Middle frontal gyrus (tissue), 1 donor: ENCODE measurements around the gene TTC23L.
A peak's percentile ranks its signal among the peaks of the same experiment; 100 is the strongest.

Experiments
- DNase-seq: peaks from one replicate; pipeline ENCODE4 v3.0.0-alpha.2; 2015; ENCODE audit warnings: low spot score; ENCODE audit errors: extremely low spot score

TTC23L gene

DNA sequence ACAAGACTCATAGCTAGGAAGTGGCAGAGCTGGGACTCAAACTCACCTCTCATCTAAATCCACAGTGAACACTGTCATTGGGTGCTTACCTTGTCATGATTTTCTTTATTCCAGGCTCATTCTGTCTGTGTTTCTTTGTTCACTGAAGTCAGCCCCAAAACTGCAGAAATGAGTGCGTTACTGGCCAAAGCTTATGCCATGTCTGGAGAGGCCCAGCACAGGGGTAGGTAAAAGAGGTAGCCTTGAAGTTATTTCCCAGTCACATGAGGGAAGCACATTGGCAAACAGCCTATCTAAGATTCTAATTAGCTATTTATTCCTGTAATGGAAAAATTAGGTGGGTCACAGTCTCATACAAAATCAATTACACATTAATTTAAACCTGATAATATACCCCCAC, 29.8 kb downstream of the TTC23L start:
- DNase-seq, result no peak

DNA sequence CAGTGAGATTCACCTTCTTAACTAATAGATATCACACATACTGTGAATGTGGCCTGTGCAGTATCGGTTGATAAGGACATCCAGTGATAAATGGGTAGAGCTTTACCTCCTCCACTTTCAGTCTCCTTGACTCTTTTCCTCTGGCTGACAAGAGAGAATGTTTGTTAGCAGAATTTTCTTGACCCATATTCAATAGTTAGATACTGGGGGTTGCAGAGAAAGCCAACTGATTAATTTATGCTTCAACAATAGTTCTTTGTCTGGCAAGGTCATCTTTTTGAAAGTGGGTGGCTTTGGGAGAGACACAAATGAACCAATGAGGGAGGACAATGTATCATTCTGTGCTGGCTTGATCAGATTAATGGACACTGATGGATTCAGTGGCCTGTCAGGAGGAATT, 30.3 kb downstream of the TTC23L start:
- no peak for DNase-seq

DNA sequence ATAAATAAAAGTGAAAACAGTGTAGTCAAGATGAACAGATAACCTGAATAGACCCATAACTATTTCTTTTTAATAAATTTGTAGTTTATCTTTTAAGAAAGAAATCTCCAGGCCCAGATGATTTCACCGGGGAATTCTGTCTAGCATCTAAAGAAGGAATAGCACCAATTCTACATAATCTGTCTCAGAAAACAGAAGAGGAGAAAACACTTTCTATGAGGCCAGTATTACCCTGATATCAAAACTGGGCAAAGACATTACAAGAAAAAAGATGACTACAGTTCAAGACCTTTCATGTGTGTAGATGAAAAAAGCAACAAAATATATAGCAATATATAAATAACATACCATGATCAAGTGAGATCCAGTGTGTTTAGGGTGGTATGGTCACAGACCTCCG, 31.4 kb downstream of the TTC23L start:
- DNase-seq, result no peak

DNA sequence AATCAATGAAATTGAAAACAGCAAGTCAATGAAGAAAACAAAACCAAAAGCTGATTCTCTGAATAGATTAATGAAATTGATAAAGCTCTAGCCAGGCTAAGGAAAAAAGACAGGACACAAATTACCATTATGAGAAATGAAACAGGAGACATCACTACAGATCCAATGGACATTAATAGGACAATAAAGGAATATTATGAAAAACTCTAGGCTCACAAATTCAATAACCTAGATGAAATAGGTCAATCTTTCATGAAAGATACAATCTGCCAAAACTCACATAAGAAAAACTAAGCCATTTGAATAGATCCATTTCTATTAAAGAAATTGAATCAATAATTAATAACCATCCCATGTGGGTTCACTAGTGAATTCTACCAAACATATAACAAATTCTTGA, 37.3 kb downstream of the TTC23L start:
- no peak for DNase-seq

DNA sequence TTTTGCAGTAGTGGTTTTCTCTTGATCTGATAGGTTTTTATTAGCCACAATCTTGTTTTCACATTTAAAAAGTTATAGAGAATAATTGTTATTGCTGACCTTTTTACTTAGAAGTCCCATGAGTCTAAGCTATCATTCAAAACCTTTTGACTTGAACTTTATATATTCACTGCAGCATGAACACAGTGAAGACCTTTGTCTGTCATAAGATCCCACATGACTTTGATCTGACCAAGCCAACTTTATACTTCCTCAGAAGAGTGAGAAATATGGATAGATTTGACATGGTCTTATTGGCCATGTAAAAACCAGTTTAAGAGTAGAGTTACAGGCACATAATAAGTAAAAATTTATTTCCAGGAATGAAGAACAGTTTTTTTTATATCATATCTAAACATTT, 42.3 kb downstream of the TTC23L start:
- DNase-seq, result no peak

DNA sequence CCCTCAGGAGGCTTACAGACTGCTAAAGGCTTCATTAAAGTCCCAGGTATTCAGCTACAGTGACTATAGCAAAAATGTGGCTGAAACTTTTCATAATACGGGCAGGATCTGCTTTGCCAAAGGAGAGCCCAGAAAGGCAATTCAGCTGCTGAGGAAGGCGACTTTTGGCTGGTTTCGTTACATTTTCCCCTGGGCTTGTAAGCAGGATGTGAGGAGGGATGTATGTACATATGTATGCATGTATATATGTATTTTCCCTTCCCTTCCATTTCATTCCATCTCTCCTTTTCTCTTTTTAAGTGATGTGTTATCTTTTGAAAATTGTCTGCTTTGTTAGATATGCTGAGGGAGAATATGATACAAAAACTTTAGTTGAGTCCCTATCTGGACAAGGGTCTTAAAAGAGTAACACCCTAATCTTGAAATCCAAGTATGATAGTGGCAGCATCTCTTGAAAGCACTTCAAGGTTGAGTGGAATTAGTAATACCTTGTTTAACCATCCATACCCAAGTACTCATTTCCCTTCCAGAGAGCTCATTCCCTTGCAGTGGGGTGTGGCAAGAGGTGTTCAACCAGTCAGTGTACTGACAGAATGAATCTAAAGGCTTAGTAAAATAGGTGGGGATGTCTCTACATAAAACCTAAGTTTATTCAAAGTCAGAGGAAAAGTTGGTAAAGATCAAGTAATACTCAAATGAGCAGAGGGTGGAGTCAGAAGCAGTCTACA, 47.6 kb downstream of the TTC23L start:
- no peak for DNase-seq

DNA sequence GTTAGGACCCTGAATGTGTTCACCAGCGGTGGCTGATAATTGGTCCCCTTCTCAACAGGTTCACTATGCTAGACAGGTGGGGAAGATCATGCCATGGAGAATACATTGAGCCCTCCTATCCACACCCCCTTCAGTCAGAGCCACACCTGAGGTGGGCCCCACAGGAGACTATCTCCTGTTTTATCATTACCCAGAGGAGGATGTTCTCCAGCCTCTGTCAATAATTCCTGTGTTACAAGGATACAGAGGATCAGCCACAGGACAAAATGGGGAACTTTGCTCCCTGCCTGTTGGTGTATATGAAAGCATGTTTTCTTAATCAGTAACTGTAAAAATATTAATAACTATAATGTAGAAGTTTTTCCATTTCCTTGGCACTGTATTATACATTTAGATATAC, 50.4 kb downstream of the TTC23L start:
- DNase-seq, result no peak

DNA sequence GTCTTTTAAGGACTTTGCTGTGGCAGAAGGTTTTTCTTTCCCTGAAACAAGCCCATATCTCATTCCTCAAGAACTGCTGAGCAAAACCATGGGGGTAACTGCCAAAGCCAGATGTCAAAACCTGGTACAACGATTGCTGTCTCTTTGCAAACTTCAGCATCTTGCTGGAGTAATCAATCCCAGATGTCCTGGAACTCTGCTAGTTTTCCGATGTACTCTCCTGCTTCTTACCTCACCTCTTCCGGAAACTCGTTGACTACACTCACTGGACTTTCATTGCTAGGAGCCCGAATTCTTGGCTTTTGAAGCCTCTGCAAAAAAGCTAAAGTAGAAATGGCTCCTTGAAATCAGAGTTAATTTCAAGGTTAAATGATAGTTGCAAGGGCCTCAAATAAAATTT, 53.0 kb downstream of the TTC23L start:
- DNase-seq, result no peak

DNA sequence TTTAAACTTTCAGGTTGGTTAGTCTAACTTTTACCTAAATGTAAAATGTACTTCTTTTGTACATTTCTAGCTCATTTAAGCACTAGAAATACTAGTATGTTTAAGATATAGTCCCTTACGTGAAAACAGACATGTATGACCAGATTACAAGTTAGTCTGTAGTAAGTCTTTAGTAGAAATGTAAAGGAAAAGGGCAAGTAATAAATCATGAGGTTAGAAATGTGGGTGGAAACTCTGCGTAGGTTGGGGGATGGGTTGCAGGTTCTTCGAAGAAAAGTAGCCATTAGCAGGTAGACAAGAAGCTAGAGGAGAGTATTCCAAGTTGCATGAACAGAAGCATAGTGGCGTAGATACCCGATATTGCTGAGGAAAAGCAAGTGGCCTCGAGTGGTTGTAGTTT, 53.5 kb downstream of the TTC23L start:
- no peak for DNase-seq

DNA sequence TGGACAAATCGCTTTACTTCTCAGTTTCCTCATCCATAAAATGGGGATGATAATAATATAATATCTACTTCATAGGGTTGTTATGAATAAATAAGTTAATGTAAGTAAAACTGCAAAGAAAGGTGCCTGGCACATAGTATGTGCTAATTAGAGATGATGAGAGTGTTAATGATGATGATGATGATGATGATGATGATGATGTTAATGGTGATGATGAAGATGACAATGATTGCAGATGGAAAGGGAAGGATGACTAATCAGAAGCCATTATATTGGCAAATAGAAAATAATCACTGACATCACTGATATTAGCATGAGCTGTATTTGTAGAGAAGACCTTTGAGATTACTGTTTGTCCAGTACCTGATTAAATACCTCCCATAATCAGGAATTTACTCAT, 55.8 kb downstream of the TTC23L start:
- DNase-seq, result no peak

DNA sequence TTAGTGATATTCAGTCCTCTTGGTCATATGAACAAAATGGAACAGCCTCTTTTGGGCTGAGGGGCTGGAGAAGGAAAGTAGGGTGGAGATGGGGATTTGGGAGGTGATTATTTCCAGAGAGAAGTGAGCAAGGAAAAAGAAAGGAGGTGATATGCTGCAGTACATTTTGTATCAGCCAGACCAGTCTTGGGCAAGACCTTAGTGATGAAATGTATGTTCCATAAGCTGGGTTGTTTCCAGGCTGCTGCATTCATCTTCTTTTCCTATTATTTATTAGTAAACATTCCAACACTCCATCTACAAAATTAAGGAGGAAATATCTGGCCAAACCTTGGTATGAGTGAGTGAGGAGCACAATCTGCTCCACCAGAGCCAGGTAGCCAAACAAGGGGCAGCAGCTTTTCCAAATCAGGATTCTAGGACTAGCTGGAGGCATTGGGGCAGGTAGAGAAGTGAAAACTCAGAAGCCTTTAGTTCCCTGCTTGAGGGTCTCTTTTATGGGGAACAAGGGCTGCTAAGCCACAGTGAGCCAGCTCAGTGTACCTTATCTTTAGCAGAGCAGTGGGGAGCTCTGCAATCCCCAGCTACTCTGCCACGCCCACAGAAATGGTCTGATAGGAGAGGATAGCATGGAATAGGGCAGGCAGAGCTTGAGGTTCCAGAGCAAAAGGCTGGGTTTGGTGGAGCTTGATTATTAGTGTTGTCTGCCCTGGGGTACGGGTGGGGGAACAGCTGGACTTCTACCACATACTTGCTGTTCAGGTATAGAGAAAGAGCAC, 56.9 kb downstream of the TTC23L start:
- no peak for DNase-seq

DNA sequence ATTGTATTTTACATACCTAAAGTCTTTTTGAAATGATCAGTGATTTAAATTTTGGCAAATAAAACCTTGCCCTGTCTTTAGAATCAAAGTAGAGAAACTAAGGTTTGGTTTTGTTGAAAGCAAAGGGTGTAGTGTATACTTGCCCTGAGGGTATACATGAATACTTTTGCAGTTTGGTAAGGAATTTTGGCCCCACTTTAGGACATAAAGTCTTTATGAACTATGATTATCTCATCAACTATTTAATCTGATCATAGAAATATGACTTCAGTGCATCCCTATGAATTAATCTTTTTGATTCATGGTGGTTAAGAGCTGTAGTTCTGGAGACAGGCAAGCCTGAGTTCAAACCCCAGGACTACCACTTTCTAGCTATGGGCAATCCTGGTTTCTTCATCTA, 58.7 kb downstream of the TTC23L start:
- DNase-seq, result no peak

DNA sequence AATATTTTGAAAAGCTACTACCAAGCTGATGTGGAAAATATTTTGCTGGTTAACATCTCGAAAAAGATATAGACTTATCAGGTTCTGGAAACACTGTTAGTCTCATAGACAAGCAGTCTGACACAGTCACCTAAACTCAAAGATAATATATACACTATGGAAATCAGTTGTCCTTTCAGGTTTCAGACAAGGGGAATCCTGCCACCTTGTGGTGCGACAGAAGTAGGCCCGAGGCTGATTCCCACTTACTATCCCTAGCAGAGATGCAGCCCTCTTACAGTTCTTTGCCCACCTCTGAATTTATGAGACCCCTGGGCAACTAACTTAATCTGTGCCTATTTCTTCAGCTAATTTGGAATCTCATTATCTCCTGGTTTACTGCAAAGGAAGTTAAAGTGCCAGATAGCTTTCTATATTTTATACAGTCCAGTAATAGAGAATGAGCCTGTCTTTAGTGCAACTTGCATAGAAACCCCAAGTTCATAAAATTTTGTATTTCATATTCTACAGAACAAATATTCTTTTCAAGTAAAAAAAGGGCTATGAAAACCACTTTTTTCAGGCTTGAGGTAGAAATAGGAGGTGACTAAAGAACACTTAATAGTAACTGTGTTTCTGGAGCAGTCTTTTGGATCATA, 59.4 kb downstream of the TTC23L start:
- peak; percentile 65 for DNase-seq

DNA sequence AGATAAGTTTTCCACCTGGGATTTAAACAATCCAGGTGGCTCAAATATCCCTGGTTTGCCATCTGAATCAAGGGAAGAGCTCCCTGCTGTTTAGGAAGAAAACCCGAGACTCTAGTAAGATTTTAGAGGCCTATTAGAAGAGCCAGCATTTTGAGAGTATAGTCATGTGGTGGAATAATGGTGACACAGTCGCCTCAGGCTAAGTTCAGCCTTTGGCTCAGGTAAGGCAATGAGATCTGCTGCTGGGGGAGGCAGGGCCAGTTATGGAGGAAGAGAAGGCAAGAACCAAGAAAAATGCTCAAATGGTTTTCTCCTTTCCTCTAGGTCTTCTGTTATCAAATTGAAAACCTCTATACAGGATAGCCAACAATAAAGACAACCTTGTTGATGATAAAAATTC, 60.1 kb downstream of the TTC23L start:
- no peak for DNase-seq

DNA sequence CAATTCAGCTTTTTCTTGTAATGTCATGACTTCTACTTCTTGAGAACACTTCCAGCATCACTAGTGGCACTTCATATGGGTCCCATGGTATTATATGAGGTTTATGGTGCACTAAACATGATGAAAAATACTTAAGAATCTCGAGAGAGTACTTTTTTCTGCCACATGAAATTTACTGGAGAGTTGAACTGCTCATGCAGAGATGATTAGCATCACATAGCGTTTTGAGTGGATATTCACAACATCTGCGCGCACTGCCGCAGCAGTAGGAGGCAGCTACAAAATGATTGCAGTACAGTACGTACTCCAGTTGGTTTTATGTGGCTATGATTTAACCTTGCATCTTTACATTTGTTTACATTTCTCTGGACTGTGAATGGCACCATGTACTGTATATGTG, 61.7 kb downstream of the TTC23L start:
- no peak for DNase-seq

DNA sequence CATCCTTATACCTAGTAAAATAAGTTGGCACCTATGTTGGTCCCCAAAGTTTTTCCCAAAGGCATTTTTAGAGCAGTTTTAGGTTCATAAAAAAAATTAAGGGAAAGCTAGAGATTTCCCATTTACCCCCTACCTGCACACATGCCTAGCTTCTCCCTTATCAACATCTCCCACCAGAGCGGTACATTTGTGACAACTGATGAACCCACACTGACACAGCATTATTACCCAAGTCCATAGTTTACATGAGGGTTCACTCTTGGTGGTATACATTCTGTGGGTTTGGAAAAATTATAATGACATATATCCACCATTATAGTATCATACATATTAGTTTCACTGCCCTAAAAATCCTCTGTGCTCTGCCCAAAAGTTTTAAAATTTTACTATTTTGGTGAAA, 64.3 kb downstream of the TTC23L start:
- DNase-seq, result no peak

DNA sequence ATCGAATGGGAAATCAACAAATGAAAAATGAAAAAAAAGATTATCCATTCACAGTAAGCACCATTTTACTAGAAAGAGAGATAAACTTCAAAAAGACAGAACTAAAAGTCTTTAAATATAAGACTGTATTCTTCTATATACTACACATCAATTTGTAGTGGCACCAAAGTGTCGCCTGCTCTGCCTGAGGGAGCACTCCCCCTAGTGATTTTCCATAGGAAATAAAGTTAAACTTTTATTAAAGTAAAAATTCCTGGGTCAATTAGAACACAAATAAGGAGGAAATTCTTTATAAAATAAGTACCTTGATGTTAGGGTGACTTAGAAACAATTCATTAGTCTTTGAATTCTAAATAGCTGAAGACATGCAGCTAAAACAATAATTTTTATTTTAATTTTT, 66.6 kb downstream of the TTC23L start:
- no peak for DNase-seq

DNA sequence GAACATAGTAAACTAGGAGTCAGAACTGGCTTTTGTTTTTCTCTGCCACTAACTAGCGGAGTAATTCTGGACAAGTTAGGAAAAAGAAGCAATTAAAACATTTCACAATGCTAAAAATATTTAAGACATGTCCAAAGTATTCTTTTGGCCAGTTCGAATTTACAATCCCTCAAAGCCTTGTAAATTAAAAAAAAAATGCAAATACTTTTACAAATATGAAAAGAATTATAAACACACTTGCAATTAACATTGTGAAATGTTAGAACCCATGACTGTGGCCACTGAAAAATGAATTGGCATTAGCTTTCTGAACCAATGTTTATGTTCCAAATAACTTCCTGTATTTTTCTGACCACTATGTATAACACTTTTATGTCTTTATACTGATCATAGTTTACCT, 74.1 kb downstream of the TTC23L start:
- no peak for DNase-seq

DNA sequence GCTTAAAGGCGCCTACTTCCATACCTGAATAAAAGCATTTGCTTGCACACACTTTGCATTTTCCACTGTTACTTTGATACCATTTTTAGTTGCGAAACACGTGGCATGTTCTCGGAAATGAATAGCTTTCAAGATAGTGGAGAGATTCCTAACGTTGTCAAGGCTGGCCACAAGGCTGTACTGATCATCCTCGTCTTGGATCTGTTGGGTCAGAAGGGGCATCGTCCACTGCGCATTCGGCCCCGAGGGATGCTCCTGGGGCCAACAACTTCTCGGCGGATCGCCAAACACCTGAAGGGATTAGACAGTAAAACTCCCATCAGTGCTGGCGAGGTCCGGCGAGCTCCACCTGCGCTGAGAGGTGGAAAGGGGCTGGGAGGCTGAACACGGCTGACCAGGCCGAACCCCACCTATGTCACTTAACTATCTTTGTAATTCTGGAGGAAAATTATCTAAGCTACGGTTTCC, 75.7 kb downstream of the TTC23L start:
- no peak for DNase-seq

DNA sequence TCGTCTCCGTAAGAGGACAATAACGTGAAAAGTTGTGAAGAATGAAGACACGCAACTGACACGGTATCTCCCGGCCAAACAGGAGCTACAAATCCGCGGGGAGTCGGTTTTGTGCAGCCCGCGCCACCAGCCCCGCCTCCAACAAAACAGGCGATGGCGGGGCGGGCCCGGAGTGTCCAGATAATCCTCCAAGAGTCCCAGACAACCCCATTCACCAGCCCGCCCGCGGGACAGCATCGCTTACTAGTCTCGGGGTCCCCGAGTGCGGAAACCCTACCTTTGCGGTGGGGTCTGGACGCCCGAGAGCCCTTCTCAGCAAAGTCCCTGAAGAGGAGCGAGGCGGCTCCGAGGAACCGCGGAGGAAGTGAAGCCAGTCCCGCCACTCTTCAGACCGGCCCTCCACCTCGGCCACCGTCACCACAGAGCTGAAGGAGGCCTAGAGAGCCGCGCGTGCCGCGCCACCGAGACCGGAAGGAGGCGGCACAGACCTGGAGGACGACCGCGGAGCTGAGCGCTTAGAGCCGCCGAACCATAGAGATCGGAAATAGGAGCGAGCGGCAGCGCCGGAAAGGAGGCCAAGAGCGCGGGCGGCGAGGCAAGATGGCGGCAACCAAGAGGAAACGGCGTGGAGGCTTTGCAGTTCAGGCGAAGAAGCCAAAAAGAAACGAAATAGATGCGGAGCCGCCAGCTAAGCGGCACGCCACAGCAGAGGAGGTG, 76.3 kb downstream of the TTC23L start, which contains the start of the genes BRIX1 and RAD1:
Gene BRIX1, plus strand, starts transcription at position 573 of the 717 bp plus-strand sequence. Its CDS starts 28 bp downstream, at position 601.
Gene RAD1, minus strand, starts transcription at position 366 of the 717 bp plus-strand sequence. CDS start 612 bp downstream, outside the sequence.
- peak; percentile 97 for DNase-seq

DNA sequence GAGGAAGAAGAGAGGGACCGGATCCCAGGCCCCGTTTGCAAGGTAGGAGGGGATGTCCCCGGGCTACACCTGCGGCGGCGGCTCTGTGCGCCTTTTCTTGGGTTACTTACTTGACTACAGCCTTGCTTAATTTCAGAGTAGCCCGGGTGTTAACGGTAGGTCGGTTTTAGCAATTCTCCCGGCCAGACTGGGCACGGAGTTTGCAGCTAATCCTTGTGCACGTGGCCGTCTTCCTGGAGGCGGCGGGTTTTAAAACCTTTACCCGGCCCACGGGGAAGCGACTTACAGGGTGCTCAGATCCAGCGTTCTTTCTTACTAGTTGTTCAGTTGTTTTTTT, 76.9 kb downstream of the TTC23L start:
- DNase-seq, result no peak

DNA sequence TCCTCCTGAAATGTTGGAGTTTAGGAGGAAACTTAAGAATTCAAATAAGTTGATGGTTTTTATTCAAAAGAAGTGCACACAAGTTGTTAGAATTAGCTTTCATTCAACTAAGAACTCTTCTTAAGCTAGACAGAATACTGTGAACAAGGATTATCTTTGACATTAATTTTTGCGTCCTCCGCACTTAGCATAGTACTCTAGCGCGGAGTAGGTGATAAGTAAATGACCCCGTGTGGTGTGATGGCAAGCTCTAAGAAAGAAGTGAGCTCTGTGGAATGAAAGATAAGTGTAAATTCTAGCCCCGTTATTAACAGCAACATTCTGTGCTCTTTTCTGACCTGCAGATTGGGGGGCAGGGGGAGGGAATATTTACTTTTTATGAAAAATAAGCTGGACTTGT, 77.6 kb downstream of the TTC23L start:
- no peak for DNase-seq
